H1 (cell line): ENCODE data around the gene FBXW8. TPM values are rescaled to one million over a fixed set of nuclear protein-coding genes. Genes with fewer than 3 reads are reported as not detected.

Experiments used
- ASH2L ChIP-seq: fragments of 200-600, 300-600 bp; sonication (generic); IDR thresholded peaks from one replicate; pipeline ENCODE4 v1.7.1; 2017; ENCODE audit warnings: low read length
- BCL11A ChIP-seq, 2 experiments: IDR thresholded peaks; one replicate each; pipeline ENCODE4 v1.6.1; 2011; ENCODE audit warnings: low read depth in 2 of 2, low read length in 2 of 2, mild to moderate bottlenecking in 2 of 2
- CHD2 ChIP-seq: IDR thresholded peaks from 2 replicates; pipeline ENCODE4 v1.6.1; 2012; ENCODE audit warnings: low read length, improper control_type of control experiment
- POLR2A ChIP-seq, 2 experiments: IDR thresholded peaks; 1 replicate in 1 of 2; 2 replicates in 1 of 2; pipeline ENCODE4 v1.6.1; 2011; ENCODE audit warnings: low read depth in 2 of 2, low read length in 2 of 2, mild to moderate bottlenecking in 2 of 2; ENCODE audit errors: control extremely low read depth in 1 of 2
- POLR2AphosphoS5 ChIP-seq: IDR thresholded peaks from 2 replicates; pipeline ENCODE4 v1.6.1; 2011; ENCODE audit warnings: low read depth, low read length
- RNF2 ChIP-seq: fragments of 200-900, 300-1000 bp; sonication (generic); IDR thresholded peaks from 2 replicates; pipeline ENCODE4 v1.7.1; 2016; ENCODE audit warnings: borderline replicate concordance, low read depth, mild to moderate bottlenecking, antibody characterized with exemption, low read length; ENCODE audit not compliant: poor library complexity, severe bottlenecking; ENCODE audit errors: missing control alignments
- SIN3A ChIP-seq, 2 experiments: IDR thresholded peaks in 1 of 2; conservative IDR thresholded peaks in 1 of 2; 2 replicates each; pipeline ENCODE4 v1.6.1; 2011 to 2012; ENCODE audit warnings: low read length in 2 of 2, improper control_type of control experiment in 1 of 2, low read depth in 1 of 2, mild to moderate bottlenecking in 1 of 2
- SIRT6 ChIP-seq: IDR thresholded peaks from one replicate; pipeline ENCODE4 v1.7.1; 2012; ENCODE audit warnings: low read length, inconsistent platforms
- SIX5 ChIP-seq: IDR thresholded peaks from 2 replicates; pipeline ENCODE4 v1.6.1; 2011; ENCODE audit warnings: mild to moderate bottlenecking, low read depth, low read length
- SP4 ChIP-seq: IDR thresholded peaks from 2 replicates; pipeline ENCODE4 v1.6.1; 2012; ENCODE audit warnings: low read length, inconsistent platforms
- polyA plus RNA-seq, 7 experiments: library from polyadenylated mRNA; depleted of rRNA in 3 of 7; stranded (reverse) in 5 of 7; unstranded in 2 of 7; fragments of >200 nt in 5 of 7; fragments of 200-250 nt in 2 of 7; gene quantifications; 1 replicate in 5 of 7; 2 replicates in 1 of 7; 4 replicates in 1 of 7; pipeline versions ENCODE4 v1.2.1 to v1.2.3, GENCODE V29; 2011 to 2013; ENCODE audit warnings: missing spikeins in 2 of 7, mixed read lengths in 2 of 7
- total RNA-seq: library from RNA; stranded (reverse); fragmentation: NEBNext Ultra II Directional; extraction: Animal tissue kit (Norgen Biotek cat#: 25700); gene quantifications from 2 replicates; pipeline ENCODE4 v1.2.1, GENCODE V29; 2021
- TF ChIP-seq, protein P1 (sequence below): IDR thresholded peaks from 2 replicates; pipeline ENCODE4 v1.6.1; 2011; ENCODE audit warnings: low read depth, mild to moderate bottlenecking, low read length; ENCODE audit not compliant: insufficient read depth

The FBXW8 gene
- total and polyA plus RNA-seq, 2 of the 8 experiments (the other 6 are each of a cell fraction or from before 2014, with no cell fraction given): 15.8 to 16.0 TPM

DNA sequence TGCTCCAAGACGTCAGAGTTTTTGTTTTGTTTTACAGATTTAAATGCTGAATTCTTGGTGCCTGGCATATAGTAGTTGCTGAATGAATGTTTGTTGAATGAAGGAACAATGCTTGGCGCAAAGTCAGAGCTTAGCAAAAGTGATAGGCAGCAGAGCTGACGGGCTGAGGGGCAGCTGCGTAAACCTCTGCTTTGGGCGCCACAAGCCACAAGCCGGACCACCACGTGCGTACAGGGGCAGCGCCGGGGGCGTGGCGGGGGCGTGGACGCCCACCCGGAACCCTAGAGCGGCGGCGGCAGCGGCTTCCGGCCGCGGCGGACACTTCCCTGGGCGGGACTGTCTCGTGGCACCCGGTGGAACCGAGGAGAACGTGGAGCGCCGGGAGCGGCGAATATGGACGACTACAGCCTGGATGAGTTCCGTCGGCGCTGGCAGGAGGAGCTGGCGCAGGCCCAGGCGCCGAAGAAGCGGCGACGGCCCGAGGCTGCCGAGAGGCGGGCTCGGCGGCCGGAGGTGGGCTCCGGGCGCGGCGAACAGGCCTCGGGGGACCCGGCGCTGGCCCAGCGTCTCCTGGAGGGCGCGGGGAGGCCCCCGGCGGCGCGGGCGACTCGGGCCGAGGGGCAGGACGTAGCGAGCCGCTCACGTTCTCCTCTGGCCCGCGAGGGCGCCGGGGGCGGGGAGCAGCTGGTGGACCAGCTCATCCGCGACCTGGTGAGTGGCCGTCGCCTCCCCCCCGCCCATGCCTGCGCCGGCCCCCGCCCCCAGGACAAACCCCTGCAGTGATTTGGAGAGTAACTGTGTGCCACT, at the start of gene FBXW8 (continued):
- TF ChIP-seq SIN3A (conservative IDR thresholded peaks at IDR 0.05 in 1 of 2, IDR thresholded peaks at IDR 0.05 in 1 of 2; ENCODE audit: low read depth in 1 of 2, low read length in 2 of 2) (peak; percentile 69 to 91; a peak in 2 of 4 replicates), SIRT6 (no peak), SP4 (peak; percentile 78; the same call in 1 of the 2 replicates), CHD2 (no peak), SIX5 (no peak), POLR2AphosphoS5 (peak; percentile 37; the same call in 1 of the 2 replicates), BCL11A (IDR thresholded peaks at IDR 0.05; ENCODE audit: low read depth in 2 of 2, low read length in 2 of 2) (no peak), ASH2L (peak; percentile 94), POLR2A (IDR thresholded peaks at IDR 0.05; ENCODE audit: control extremely low read depth in 1 of 2, low read depth in 2 of 2, low read length in 2 of 2) (peak; percentile 17 to 46; a peak in 2 of 3 replicates), RNF2 (no peak)
- TF ChIP-seq, protein P1, sequence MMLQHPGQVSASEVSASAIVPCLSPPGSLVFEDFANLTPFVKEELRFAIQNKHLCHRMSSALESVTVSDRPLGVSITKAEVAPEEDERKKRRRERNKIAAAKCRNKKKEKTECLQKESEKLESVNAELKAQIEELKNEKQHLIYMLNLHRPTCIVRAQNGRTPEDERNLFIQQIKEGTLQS: no peak
